GM03348 (cell line): ENCODE data around the gene ALPG.
"Not testable (repeated sequence)": the region's sequence is repeated elsewhere in the genome, so short reads cannot be mapped to it uniquely, and the experiment has no call there.

Experiments used
- DNase-seq: peaks from one replicate; pipeline ENCODE4 v3.0.0; 2012; ENCODE audit warnings: low spot score

Gene ALPG

DNA sequence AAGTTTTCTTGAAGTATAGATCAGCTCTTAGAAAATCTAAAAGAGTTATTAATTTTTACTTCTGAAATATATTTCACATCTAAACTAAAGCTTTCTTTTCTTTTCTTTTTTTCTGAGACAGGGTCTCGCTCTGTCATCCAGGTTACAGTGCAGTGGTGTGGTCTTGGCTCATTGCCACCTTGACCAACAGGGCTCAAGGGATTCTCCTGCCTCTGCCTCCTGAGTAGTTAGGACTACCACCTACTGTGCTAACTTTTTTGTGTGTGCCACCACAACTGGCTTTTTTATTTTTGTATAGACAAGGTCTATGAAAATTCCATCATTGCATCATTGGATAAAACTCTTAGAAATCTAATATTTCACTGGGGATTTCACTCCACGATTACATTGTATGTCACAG, 10.0 kb upstream of the ALPG start:
- DNase-seq = no peak

- no peak for DNase-seq
These were observed 8.2 kb upstream of the ALPG start for GRCh38 chr2:232398293-232399034.

DNA sequence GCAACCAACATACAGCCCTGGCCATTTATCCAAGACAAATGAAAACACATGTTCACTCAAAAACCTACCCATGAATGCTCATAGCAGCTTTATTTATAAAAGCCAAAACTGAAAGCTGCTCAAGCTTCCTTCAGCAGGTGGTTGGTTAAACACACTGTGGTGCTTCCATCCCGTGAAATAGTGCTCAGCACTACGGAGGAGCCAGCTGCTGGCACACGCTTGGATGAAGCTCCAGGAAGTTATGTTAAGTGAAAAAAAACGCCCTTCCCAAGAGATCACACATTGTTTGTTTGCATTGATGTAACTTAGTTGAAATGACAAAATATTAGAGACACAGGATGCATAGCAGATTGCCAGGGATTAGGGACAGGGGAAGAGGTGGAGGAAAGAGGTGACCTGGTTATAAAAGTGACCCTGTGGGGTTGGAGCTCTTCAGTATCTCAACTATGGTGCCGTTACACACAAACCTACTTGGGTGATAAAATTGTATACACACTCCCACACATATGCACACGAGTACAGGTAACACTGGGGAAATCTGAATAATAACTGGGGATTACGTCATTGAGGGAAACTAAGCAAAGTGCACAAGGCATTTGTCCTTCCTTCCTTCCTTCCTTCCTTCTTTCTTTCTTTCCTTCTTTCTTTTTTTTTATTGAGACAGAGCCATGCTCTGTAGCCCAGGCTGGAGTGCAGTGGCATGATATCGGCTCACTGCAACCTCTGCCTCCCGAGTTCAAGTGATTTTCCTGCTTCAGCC, 6.2 kb upstream of the ALPG start:
- no peak for DNase-seq

GRCh38 chr2:232402518-232402917, 4.1 kb upstream of the ALPG start:
- no peak for DNase-seq

- no peak for DNase-seq
These were observed 617 bp upstream of the ALPG start for GRCh38 chr2:232405943-232406510.

DNA sequence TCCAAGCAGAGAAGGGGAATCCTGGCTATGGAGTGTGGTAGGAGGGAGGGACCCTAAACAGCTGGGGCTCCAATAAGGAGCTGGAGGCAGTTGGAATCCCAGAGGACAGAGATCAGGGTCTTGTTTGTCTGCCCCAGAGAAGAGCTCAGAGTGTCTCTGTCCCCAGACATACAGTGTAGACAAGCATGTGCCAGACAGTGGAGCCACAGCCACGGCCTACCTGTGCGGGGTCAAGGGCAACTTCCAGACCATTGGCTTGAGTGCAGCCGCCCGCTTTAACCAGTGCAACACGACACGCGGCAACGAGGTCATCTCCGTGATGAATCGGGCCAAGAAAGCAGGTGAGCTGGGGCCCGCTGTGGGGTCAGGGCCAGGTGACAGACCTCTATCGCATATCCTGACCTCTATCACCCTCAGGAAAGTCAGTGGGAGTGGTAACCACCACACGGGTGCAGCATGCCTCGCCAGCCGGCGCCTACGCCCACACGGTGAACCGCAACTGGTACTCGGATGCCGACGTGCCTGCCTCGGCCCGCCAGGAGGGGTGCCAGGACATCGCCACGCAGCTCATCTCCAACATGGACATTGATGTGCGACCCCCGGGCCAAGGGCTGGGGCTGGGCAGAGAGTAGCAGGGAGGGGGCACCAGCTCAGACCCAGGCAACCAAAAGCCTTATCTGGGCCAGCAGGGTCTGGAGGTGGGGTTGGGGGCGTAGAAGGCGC, 945 bp downstream of the ALPG start:
- not testable (repeated sequence) for DNase-seq

DNA sequence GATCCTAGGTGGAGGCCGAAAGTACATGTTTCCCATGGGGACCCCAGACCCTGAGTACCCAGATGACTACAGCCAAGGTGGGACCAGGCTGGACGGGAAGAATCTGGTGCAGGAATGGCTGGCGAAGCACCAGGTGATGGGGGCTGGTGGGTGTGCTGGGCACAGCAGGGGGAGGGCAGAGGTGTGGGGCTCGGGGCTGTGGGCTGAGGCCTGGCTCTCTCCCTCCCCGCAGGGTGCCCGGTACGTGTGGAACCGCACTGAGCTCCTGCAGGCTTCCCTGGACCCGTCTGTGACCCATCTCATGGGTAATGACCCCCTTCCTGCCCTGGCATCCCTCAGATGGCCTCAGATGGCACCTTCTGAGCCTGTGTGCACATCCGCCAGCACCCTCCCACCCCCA, 1.6 kb downstream of the ALPG start:
- not testable (repeated sequence) for DNase-seq

DNA sequence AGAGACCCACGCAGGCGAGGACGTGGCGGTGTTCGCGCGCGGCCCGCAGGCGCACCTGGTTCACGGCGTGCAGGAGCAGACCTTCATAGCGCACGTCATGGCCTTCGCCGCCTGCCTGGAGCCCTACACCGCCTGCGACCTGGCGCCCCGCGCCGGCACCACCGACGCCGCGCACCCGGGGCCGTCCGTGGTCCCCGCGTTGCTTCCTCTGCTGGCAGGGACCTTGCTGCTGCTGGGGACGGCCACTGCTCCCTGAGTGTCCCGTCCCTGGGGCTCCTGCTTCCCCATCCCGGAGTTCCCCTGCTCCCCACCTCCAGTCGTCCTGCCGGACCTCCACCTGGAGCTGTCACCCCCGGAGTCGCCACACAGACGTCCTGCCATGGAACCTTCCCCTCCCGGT, 3.0 kb downstream of the ALPG start:
- not testable (repeated sequence) for DNase-seq

DNA sequence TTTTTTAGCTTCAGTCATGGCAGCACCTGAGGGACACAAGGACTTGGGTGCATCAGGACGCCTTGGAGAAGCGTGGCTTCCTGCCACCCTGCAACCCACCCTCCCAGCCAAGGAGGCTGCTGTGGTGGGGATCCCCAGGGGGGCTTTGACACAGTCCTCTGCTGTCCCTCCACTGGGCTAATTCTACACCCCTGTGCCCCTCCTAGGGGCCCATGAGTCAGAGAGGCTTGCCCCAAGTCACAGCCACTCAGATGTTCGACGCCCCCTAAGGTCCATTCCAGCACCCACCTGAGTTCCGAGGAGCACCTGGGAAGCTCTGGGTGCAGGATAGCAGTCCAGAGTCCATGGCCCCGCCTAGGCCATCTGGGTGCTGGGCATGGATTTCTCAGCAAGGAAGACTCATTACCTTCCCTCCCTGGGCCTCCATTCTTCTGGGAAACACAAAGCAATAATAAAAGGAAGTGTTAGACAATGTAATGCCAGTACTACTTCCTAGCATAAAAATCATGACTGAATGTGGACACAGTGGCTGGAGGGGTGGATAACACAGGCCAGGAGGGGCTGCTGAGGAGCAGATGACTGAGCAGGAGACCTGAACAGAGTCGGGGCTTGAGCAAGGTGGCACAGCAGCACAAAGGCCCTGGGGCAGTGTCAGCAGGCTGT, 3.7 kb downstream of the ALPG start:
- DNase-seq = no peak

DNA sequence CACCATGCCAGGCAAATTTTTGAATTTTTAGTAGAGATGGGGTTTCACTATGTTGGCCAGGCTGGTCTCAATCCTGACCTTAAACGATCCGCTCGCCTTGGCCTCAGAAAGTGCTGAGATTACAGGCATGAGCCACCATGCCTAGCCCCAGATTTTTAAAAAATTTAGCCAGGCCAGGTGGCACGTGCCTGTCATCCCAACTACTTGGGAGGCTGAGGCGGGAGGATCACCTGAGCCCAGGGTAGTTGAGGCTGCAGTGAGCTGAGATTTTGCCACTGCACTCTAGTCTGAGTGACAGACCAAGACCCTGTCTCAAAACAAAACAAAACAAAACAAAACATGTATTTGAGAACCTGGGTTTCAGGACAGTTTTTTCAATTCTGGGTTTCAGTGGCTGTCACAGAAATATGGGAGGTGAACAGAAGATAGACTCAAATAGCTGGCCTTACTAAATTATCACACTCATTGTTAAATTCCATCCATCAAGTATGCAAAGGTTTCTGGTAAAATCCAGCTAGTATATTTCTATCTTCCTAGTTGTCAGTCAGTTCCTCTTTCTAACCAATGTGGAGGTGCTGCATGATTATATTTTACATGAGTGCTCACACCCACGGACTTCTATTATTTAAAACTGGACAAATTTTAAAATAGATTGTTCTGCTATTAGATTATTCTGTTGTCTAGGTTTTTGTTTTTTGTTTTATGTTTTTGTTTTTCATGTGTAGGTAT, 5.4 kb downstream of the ALPG start:
- DNase-seq = no peak

- DNase-seq = no peak
These were observed 6.3 kb downstream of the ALPG start for GRCh38 chr2:232412986-232413385.

- no peak for DNase-seq
These were observed 8.6 kb downstream of the ALPG start for GRCh38 chr2:232415138-232415690.

DNA sequence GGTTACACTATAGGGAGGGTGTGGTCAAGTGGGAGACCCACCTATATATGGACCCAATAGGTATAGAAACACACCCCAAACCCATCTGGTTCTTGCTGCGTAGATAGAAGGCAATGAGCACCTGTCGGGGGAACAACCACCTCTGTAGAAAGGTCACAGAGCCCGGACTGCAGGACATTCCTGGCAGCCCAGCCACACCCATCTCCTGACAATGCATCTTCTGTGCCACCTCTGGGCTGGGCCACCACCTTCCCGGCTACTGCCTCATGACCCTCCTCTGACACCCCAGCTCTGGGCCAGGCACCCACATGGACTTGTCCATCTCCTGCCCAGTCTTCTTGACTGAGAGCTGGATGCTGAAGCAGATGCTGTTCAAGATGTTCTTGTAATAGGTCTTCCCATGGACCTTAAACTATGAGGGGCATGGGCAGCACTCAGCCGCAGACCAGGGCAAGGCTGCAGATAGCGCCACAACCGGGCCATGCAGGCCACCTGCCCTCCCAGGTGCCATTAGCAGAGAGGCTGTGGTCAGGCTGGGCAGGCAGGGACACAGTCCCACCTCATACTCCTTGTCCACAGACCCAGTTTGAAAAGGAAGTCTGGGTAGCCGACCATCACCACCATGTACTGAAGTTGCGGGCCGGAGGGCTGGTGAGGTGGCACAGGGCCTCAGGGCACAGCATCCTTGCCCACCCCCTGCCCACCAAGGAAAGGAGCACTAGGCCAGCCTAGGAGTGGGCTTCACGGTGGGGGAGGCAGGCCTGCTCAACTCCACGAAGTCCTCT, 9.3 kb downstream of the ALPG start:
- DNase-seq = no peak

DNA sequence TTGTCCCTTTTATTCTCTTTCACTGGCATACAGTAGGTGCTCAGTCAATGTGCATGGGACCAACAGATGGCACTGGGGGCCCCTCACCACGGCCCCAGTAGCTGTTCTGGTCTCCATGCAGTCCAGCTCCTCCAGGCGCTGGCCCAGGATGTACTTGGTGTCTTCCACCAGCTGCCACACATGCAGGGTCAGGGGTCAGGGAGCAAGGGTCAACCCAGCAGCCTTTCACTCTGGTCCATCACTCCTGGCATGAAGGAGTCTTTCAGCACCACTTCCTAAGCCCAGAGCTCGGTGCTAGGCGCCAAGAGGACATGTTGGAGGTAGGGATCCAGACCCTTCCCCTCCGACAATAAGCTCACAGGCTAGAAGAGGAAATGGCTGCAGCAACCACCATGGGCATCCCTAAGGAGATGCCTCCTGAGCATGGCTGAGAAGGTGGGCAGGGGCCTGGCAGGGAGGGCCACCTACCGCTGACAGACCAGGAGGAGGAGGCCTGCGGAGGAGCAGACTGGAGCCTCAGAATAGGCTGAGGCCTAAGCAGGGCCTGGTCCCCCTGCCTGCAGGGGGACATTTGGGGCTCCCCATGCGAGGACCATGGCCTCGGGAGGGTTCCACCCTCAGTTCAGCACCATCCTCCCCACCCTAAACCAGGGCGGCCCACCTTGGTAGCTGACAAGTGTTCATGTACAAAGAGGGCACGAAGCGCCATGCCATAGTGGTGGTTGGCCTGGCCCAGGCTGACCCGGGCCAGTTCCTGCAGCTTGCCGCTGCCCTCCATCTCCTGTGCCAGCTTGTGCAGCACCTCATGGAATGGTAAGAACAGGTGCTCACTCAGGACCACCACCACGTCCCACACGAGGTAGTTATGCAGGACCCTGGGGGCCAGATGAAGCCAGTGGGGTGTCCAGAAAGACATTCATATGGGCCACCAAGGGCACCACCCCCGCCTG, 10.2 kb downstream of the ALPG start:
- no peak for DNase-seq

DNA sequence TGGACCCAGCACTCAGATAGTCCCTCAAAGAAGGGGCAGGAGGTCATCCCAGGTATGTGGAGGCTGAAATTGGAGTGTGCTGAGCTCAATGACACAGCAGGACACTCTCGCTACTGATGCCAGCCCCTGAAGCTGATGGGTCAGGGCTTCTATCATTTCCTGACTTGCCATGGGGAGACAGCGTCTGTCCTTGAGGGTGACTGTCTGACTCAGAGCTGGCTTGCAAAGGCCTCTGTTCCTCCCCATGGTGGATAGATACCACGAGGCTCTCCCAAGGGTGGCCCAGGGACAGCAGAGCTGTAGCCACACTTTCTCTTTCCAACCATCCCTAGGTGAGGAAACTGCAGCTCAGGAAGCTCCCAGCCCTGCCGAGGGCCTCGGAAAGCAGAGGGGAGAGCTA, 10.8 kb downstream of the ALPG start:
- DNase-seq = no peak

DNA sequence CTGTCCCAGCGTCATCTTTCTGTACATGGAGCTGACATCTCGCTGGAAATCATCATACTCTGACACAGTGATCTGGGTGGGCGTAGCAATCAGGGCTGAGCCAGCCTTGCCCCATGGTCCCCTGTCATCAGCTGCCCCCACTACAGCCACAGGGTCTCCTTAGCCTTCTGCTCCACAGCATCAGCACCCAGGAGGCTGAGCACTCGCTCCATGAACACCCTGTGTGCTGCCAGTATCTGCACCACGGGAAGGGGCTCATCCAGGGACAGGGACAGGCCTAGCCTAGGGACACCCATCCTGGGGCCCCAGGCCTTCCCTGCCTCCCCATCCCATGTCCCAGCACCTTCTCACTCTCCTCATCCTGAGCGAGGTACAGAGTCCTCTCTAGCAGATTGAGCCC, 11.4 kb downstream of the ALPG start:
- DNase-seq = peak; percentile 7

DNA sequence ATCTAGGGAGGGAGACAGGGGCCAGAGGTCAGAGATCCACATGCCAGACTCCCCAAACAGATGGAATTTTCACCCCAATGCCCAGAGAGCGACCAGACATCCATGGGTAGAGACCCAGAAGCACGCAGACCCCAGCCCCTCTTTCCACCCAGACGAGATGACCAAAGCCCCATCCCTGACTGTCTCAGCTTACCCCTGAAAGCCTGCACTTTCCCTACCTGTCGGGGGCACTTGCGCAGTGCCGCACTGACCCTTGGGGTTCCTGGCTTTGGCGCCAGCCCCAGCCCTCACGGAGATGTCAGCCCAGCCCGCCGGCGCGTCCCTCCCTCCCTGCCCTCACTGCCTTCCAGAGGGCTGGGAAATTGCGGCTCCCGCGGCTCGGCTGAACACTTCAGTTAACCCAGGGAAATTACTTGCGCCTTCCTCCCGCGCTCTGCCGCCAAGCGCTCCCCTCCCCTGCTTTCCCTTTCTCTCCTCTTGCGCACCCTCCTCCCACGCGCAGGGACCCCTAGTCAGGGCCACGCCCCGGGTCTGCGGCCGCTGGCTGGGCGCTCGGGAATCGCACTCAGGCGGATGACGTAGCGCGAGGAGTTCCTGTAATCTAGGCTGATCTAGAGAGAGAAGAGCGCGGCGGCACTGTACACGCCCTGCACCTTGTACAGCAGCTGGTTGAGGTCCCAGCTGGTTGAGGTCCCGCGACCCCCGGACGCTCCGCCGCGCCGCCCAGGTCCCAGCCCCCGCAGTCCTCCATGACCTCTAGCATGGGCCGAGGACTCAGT, 12.0 kb downstream of the ALPG start:
- DNase-seq = peak; percentile 48
